HepG2 (cell line): ENCODE results near the gene ARHGEF7. TPM values are rescaled to one million over a fixed set of nuclear protein-coding genes. Genes with fewer than 3 reads are reported as not detected.

Experiments used
- AKNA ChIP-seq: sonication (generic); formaldehyde crosslinking; IDR thresholded peaks from 2 replicates; pipeline ENCODE4 v1.4.0; 2020; ENCODE audit warnings: missing genetic modification reagents, borderline replicate concordance
- CENPX ChIP-seq: sonication (generic); formaldehyde crosslinking; IDR thresholded peaks from 2 replicates; pipeline ENCODE4 v1.9.0; 2021; ENCODE audit warnings: mild to moderate bottlenecking, missing genetic modification reagents, moderate library complexity
- GATAD2A ChIP-seq: IDR thresholded peaks from 2 replicates; pipeline ENCODE4 v1.6.1; 2016
- GRHL1 ChIP-seq: sonication (generic); formaldehyde crosslinking; conservative IDR thresholded peaks from 2 replicates; pipeline ENCODE4 v1.8.0; 2022; ENCODE audit warnings: missing genetic modification reagents
- HMGXB3 ChIP-seq: sonication (generic); formaldehyde crosslinking; IDR thresholded peaks from 2 replicates; pipeline ENCODE4 v1.4.0; 2020; ENCODE audit warnings: missing genetic modification reagents, borderline replicate concordance
- HOXA3 ChIP-seq: sonication (generic); formaldehyde crosslinking; IDR thresholded peaks from 2 replicates; pipeline ENCODE4 v1.5.0; 2020; ENCODE audit warnings: missing genetic modification reagents
- ISL2 ChIP-seq: sonication (generic); formaldehyde crosslinking; IDR thresholded peaks from 2 replicates; pipeline ENCODE4 v1.5.0; 2020; ENCODE audit warnings: missing genetic modification reagents
- SMARCC2 ChIP-seq: fragments of 450-650 bp; IDR thresholded peaks from 2 replicates; pipeline ENCODE4 v1.6.1; 2017; ENCODE audit warnings: antibody characterized with exemption, mild to moderate bottlenecking
- SMARCE1 ChIP-seq: fragments of 450-650 bp; IDR thresholded peaks from 2 replicates; pipeline ENCODE4 v1.6.1; 2017; ENCODE audit warnings: borderline replicate concordance
- THAP8 ChIP-seq: sonication (generic); formaldehyde crosslinking; IDR thresholded peaks from 2 replicates; pipeline ENCODE4 v1.5.1; 2020; ENCODE audit warnings: missing genetic modification reagents, mild to moderate bottlenecking, borderline replicate concordance
- ZNF280B ChIP-seq: sonication (generic); formaldehyde crosslinking; IDR thresholded peaks from 2 replicates; pipeline ENCODE4 v1.5.0; 2020; ENCODE audit warnings: missing genetic modification reagents, mild to moderate bottlenecking, borderline replicate concordance
- ZNF549 ChIP-seq: sonication (generic); formaldehyde crosslinking; IDR thresholded peaks from 2 replicates; pipeline ENCODE4 v1.5.0; 2020; ENCODE audit warnings: missing genetic modification reagents
- ZSCAN20 ChIP-seq: sonication (generic); formaldehyde crosslinking; IDR thresholded peaks from 2 replicates; pipeline ENCODE4 v1.4.0; 2020; ENCODE audit warnings: missing genetic modification reagents, mild to moderate bottlenecking, borderline replicate concordance
- ZSCAN29 ChIP-seq: sonication (generic); formaldehyde crosslinking; conservative IDR thresholded peaks from 2 replicates; pipeline ENCODE4 v1.4.0; 2020; ENCODE audit warnings: mild to moderate bottlenecking, missing genetic modification reagents
- polyA plus RNA-seq, 8 experiments: library from polyadenylated mRNA; depleted of rRNA in 3 of 8; stranded (reverse) in 7 of 8; unstranded in 1 of 8; fragments of >200 nt; fragmentation: Illumina TruSeq in 4 of 8; extraction: Trizol in 4 of 8; gene quantifications; 2 replicates each; pipeline versions ENCODE4 v1.2.1 to v1.2.3, GENCODE V29; 2011 to 2016; ENCODE audit warnings: low read depth in 4 of 8, missing spikeins in 1 of 8, mixed read lengths in 1 of 8; ENCODE audit not compliant: insufficient read depth in 1 of 8
- total RNA-seq, 5 experiments: library from RNA; depleted of rRNA; stranded (reverse); fragments of >200 nt; fragmentation: Illumina TruSeq; extraction: Trizol; gene quantifications; 2 replicates each; pipeline ENCODE4 v1.2.3, GENCODE V29; 2016; ENCODE audit warnings: low read depth in 1 of 5

The ARHGEF7 gene
- total and polyA plus RNA-seq, 2 of the 13 experiments (the other 11 are each of a cell fraction or from before 2014, with no cell fraction given) = 15.7 to 22.3 TPM

- TF ChIP-seq HMGXB3 (CRISPR knock-in tag) = peak; percentile 65; the same call in 1 of the 2 replicates
- TF ChIP-seq ZNF549 (CRISPR knock-in tag) = no peak
- no peak for TF ChIP-seq CENPX (CRISPR knock-in tag)
- TF ChIP-seq ZNF280B (CRISPR knock-in tag) = no peak
- peak; percentile 96 for TF ChIP-seq HOXA3 (CRISPR knock-in tag)
- peak; percentile 52; the same call in 1 of the 2 replicates for TF ChIP-seq THAP8 (CRISPR knock-in tag)
- no peak for TF ChIP-seq GRHL1 (CRISPR knock-in tag)
- no peak for TF ChIP-seq SMARCE1
- no peak for TF ChIP-seq SMARCC2
- peak; percentile 68; the same call in 1 of the 2 replicates for TF ChIP-seq ISL2 (CRISPR knock-in tag)
- TF ChIP-seq ZSCAN29 (CRISPR knock-in tag) = peak; percentile 85
- TF ChIP-seq GATAD2A (CRISPR knock-in tag) = 0 out of 2 replicates have a peak, but pooled peaks have one; percentile 18
- peak; percentile 52; the same call in 1 of the 2 replicates for TF ChIP-seq ZSCAN20 (CRISPR knock-in tag)
- TF ChIP-seq AKNA (CRISPR knock-in tag) = no peak
Observed at GRCh38 chr13:111153279-111153976, 38.3 kb downstream of the ARHGEF7 start (continued).
